Trophoblast cell (in vitro differentiated cells and primary cell): ENCODE measurements around the gene XPO6.
"Not testable (repeated sequence)": the region's sequence is repeated elsewhere in the genome, so short reads cannot be mapped to it uniquely, and the experiment has no call there.

Experiments used
- DNase-seq, 2 donors: peaks; one replicate each; pipeline ENCODE4 v3.0.0-alpha.2; 2016
- H2AFZ ChIP-seq: 2 replicates; pipeline ENCODE4 v1.6.1; 2013; ENCODE audit warnings: low read length, moderate library complexity, mild to moderate bottlenecking; ENCODE audit not compliant: insufficient read depth, poor library complexity
- H2AK5ac ChIP-seq: 2 replicates; pipeline ENCODE4 v1.6.1; 2013; ENCODE audit warnings: mild to moderate bottlenecking, low read length
- H2BK120ac ChIP-seq: 2 replicates; pipeline ENCODE4 v1.6.1; 2013; ENCODE audit warnings: low read length, mild to moderate bottlenecking, moderate library complexity; ENCODE audit not compliant: insufficient read depth, poor library complexity
- H2BK12ac ChIP-seq: 2 replicates; pipeline ENCODE4 v1.6.1; 2013; ENCODE audit warnings: mild to moderate bottlenecking, low read length, moderate library complexity
- H2BK5ac ChIP-seq: 2 replicates; pipeline ENCODE4 v1.6.1; 2013; ENCODE audit warnings: low read length, low read depth, moderate library complexity, mild to moderate bottlenecking; ENCODE audit not compliant: poor library complexity
- H3K14ac ChIP-seq: 2 replicates; pipeline ENCODE4 v1.6.1; 2013; ENCODE audit warnings: mild to moderate bottlenecking, low read length
- H3K18ac ChIP-seq: 2 replicates; pipeline ENCODE4 v1.6.1; 2013; ENCODE audit warnings: mild to moderate bottlenecking, low read length
- H3K23ac ChIP-seq: 2 replicates; pipeline ENCODE4 v1.6.1; 2013; ENCODE audit warnings: low read length
- H3K27ac ChIP-seq: 2 replicates; pipeline ENCODE4 v1.5.1; 2013; ENCODE audit warnings: low read depth, mild to moderate bottlenecking, inconsistent platforms, low read length, moderate library complexity
- H3K27me3 ChIP-seq: 2 replicates; pipeline ENCODE4 v1.6.1; 2013; ENCODE audit warnings: inconsistent platforms, mild to moderate bottlenecking, low read length, moderate library complexity; ENCODE audit not compliant: insufficient read depth
- H3K36me3 ChIP-seq, 2 experiments: 1 replicate in 1 of 2; 2 replicates in 1 of 2; pipeline ENCODE4 v1.6.1; 2013; ENCODE audit warnings: low read length in 2 of 2, mild to moderate bottlenecking in 2 of 2, moderate library complexity in 1 of 2; ENCODE audit not compliant: insufficient read depth in 2 of 2, control insufficient read depth in 1 of 2
- H3K4ac ChIP-seq: 2 replicates; pipeline ENCODE4 v1.6.1; 2013; ENCODE audit warnings: low read depth, mild to moderate bottlenecking, low read length, moderate library complexity
- H3K4me1 ChIP-seq, 2 experiments: 1 replicate in 1 of 2; 2 replicates in 1 of 2; pipeline ENCODE4 v1.6.1; 2013; ENCODE audit warnings: low read length in 2 of 2, mild to moderate bottlenecking in 2 of 2, moderate library complexity in 1 of 2; ENCODE audit not compliant: insufficient read depth in 2 of 2, control insufficient read depth in 1 of 2
- H3K4me2 ChIP-seq: 2 replicates; pipeline ENCODE4 v1.6.1; 2013; ENCODE audit warnings: inconsistent platforms, mild to moderate bottlenecking, low read length, moderate library complexity
- H3K4me3 ChIP-seq: 2 replicates; pipeline ENCODE4 v1.5.1; 2013; ENCODE audit warnings: mild to moderate bottlenecking, low read depth, low read length, inconsistent platforms
- H3K79me1 ChIP-seq: one replicate; pipeline ENCODE4 v1.6.1; 2013; ENCODE audit warnings: low read length
- H3K79me2 ChIP-seq: 2 replicates; pipeline ENCODE4 v1.6.1; 2013; ENCODE audit warnings: low read length, mild to moderate bottlenecking; ENCODE audit not compliant: control insufficient read depth, insufficient read depth, poor library complexity
- H3K9ac ChIP-seq: 2 replicates; pipeline ENCODE4 v1.6.1; 2013; ENCODE audit warnings: mild to moderate bottlenecking, low read length
- H3K9me3 ChIP-seq: 2 replicates; pipeline ENCODE4 v1.6.1; 2013; ENCODE audit warnings: low read depth, mild to moderate bottlenecking, control low read depth, inconsistent platforms, low read length; ENCODE audit not compliant: insufficient read depth
- H4K12ac ChIP-seq: 2 replicates; pipeline ENCODE4 v1.6.1; 2013; ENCODE audit warnings: low read depth, mild to moderate bottlenecking, low read length, moderate library complexity
- H4K8ac ChIP-seq: 2 replicates; pipeline ENCODE4 v1.6.1; 2013; ENCODE audit warnings: low read depth, mild to moderate bottlenecking, low read length, moderate library complexity
- H4K91ac ChIP-seq: one replicate; pipeline ENCODE4 v1.6.1; 2013; ENCODE audit warnings: low read depth, mild to moderate bottlenecking, low read length, moderate library complexity
- WGBS: extraction: QIAGEN DNeasy Blood & Tissue Kit; methylation state at CpG from one replicate; pipeline ENCODE4 v1.1.7; 2013; ENCODE audit warnings: missing lambda C conversion rate; ENCODE audit not compliant: insufficient read length, insufficient coverage; ENCODE audit errors: extremely low coverage; 5-methylcytosine and 5-hydroxymethylcytosine counted together

XPO6 gene

DNA sequence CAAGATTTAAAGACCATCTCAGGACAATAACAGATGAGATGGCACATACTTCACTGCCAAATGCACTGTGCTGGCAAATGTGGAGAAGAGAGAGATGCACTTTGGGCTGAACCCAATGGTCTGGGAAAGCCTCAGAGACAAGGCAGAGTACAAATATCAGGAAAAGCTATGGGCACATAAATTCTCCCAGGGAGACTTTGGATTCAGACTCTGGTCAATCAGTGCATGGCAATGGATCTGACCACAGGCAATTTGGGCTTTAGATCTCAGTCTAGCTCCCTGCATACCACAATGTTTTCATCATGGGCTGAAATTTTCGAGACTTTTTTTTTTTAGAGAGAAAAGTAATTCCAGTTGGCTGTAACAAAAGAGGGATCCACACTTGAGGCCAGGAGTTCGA is 20.0 kb upstream of the XPO6 start:
- Histone ChIP-seq H3K79me2 (no peaks in the 10 kb centered on the region), H4K91ac (no peak overlapping the region), H3K9ac (no peak overlapping the region), H3K4me2 (no peak overlapping the region), H3K4me1 (no peaks in the 10 kb centered on the region), H2BK120ac (no peak overlapping the region), H3K27me3 (no peaks in the 10 kb centered on the region), H2AFZ (no peak overlapping the region), H3K18ac (no peak overlapping the region), H3K14ac (no peak overlapping the region), H2AK5ac (no peak overlapping the region), H4K12ac (no peak overlapping the region), H3K9me3 (no peaks in the 10 kb centered on the region), H3K36me3 (no peaks in the 10 kb centered on the region), H3K23ac (no peak overlapping the region), H3K4ac (no peak overlapping the region), H2BK12ac (no peak overlapping the region), H3K4me3 (no peak overlapping the region), H3K27ac (no peak overlapping the region), H4K8ac (no peak overlapping the region), H3K79me1 (no peaks in the 10 kb centered on the region), H2BK5ac (no peak overlapping the region)
- DNase-seq: no peak
- WGBS: no CpG with 5 or more reads among the region's 2 CpGs

DNA sequence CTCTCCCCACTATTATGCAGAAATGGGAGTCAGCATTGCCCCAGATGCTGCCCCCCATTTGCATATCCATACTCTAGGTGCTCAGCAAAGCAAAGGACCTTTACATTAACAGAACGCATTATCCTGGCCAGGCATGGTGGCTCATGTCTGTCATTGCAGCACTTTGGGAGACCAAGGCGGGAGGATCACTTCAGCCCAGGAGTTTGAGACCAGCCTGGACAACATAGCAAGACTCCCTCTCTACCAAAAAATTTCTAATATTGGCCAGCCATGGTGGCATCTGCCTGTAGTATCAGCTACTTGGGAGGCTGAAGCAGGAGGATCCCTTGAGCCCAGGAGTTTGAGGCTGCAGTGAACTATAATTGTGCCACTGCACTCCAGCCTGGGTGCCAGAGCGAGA is 12.1 kb upstream of the XPO6 start:
- not testable (repeated sequence) for H3K23ac ChIP-seq, H3K4ac ChIP-seq, H3K36me3 ChIP-seq, H3K79me1 ChIP-seq, H3K4me3 ChIP-seq, H2BK120ac ChIP-seq, H3K27me3 ChIP-seq, H4K91ac ChIP-seq, DNase-seq, H3K4me2 ChIP-seq, H4K12ac ChIP-seq, H3K14ac ChIP-seq, H3K4me1 ChIP-seq, H3K27ac ChIP-seq, H3K9me3 ChIP-seq, H2BK5ac ChIP-seq, H3K79me2 ChIP-seq, H2AK5ac ChIP-seq, H2AFZ ChIP-seq, H4K8ac ChIP-seq, H3K9ac ChIP-seq, H3K18ac ChIP-seq, H2BK12ac ChIP-seq
- no CpG with 5 or more reads among the region's 3 CpGs for WGBS

DNA sequence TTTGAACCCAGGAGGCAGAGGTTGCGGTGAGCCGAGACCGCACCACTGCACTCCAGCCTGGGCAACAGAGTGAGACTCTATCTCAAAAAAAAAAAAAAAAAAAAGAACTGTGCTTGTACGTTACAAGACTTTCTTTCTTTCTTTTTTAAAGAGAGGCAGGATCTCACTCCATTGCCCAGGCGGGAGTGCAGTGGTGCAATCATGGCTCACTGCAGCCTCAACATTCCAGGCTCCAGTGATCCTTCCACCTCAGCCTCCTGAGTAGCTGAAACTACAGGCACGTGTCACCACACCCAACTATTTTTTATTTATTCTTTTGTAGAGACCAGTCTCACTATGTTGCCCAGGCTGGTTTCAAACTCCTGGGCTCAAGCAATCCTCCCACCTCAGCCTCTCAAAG is 8.0 kb upstream of the XPO6 start:
- not testable (repeated sequence) for H3K4ac ChIP-seq, H2BK5ac ChIP-seq, H3K36me3 ChIP-seq, H4K12ac ChIP-seq, H3K23ac ChIP-seq, H3K4me3 ChIP-seq, H3K18ac ChIP-seq, H3K9me3 ChIP-seq, H2AFZ ChIP-seq, H4K8ac ChIP-seq, H3K27me3 ChIP-seq, H3K79me2 ChIP-seq, H3K4me1 ChIP-seq, H2AK5ac ChIP-seq, H3K9ac ChIP-seq, H3K79me1 ChIP-seq, DNase-seq, H3K14ac ChIP-seq, H3K27ac ChIP-seq, H2BK12ac ChIP-seq, H4K91ac ChIP-seq, H3K4me2 ChIP-seq, H2BK120ac ChIP-seq
- WGBS: no CpG with 5 or more reads among the region's 6 CpGs

DNA sequence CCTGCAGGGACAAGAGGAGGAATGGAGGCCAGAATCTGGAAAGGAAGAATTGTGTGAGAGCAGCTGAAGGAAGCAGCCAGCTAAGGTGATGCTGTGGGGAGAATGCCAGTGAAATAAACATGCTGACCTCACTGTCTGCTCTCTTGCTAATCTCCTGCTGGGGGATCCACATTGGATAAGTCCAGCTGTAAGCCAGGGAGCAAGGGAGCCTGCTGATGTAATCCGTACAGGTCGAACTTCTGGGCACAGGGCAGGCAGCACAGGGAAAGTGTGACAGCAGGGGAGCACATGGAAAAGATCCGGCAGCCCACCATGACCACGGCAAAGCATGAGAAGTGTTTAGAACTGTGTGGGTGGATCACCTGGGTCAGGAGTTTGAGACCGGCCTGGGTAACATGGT is 7.5 kb upstream of the XPO6 start:
- Histone ChIP-seq H2AK5ac (no peak overlapping the region), H3K4me1 (no peaks in the 10 kb centered on the region), H3K18ac (no peak overlapping the region), H2BK12ac (no peak overlapping the region), H3K9me3 (peaks cover 2% of the 10 kb centered on the region), H3K9ac (no peak overlapping the region), H3K79me1 (no peaks in the 10 kb centered on the region), H2BK120ac (no peak overlapping the region), H3K27me3 (no peaks in the 10 kb centered on the region), H4K91ac (no peak overlapping the region), H3K27ac (no peak overlapping the region), H4K8ac (no peak overlapping the region), H3K23ac (peak overlapping the region; percentile 10), H4K12ac (no peak overlapping the region), H3K14ac (no peak overlapping the region), H2BK5ac (no peak overlapping the region), H2AFZ (no peak overlapping the region), H3K36me3 (no peaks in the 10 kb centered on the region), H3K4ac (no peak overlapping the region), H3K4me3 (no peak overlapping the region), H3K4me2 (no peak overlapping the region), H3K79me2 (no peaks in the 10 kb centered on the region)
- no CpG with 5 or more reads among the region's 5 CpGs for WGBS
- DNase-seq: no peak
